ENCODE measurements around the gene ABI3BP.

Gene ABI3BP

GRCh38 chr3:100720426-100720825 is 272.8 kb downstream of the ABI3BP start:
- Histone ChIP-seq H3K4me1 (ENCODE audit: control insufficient read depth in 1 of 2, insufficient read depth in 2 of 2, low read length in 2 of 2) (peaks cover 5 to 17% of the 10 kb centered on the region in 2 donors), H3K4me3 (ENCODE audit: low read depth in 1 of 2, low read length in 2 of 2) (no peak overlapping the region), H3K36me3 (ENCODE audit: control insufficient read depth in 1 of 2, insufficient read depth in 2 of 2, low read length in 2 of 2) (peaks cover 5 to 10% of the 10 kb centered on the region in 2 donors), H3K27me3 (ENCODE audit: low read depth, low read length) (no peaks in the 10 kb centered on the region), H3K27ac (ENCODE audit: low read length) (no peak overlapping the region), H3K9me3 (ENCODE audit: control insufficient read depth in 1 of 2, low read length in 2 of 2) (no peaks in the 10 kb centered on the region)

DNA sequence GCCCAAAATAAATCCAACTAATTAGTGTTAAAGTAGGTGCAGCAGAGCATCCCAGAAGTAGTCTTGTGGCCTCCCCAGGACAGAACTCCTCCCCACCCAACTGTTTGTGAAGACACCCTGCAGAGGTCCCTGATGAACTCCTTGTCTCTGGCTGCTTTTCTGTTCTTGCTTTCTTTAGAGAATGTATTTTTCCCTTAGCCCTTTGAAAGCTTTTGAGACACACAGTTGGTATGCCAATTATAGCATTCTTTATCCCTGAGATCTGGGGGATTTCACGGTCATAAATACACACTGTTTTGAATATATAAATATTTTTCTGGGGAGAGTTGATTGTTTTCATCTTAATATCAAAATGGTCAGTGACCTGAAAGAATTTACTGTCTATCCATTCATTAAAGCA is 274.1 kb downstream of the ABI3BP start:
- H3K36me3 ChIP-seq (ENCODE audit: control insufficient read depth in 1 of 2, insufficient read depth in 2 of 2, low read length in 2 of 2) = peaks cover 12 to 19% of the 10 kb centered on the region in 2 donors
- peaks cover 5 to 20% of the 10 kb centered on the region in 2 donors for H3K4me1 ChIP-seq (ENCODE audit: control insufficient read depth in 1 of 2, insufficient read depth in 2 of 2, low read length in 2 of 2)
- no peak overlapping the region for H3K4me3 ChIP-seq (ENCODE audit: low read depth in 1 of 2, low read length in 2 of 2)
- no peaks in the 10 kb centered on the region for H3K9me3 ChIP-seq (ENCODE audit: control insufficient read depth in 1 of 2, low read length in 2 of 2)
- no peak overlapping the region for H3K27ac ChIP-seq (ENCODE audit: low read length)
- no peaks in the 10 kb centered on the region for H3K27me3 ChIP-seq (ENCODE audit: low read depth, low read length)

GRCh38 chr3:100717637-100718487 is 275.4 kb downstream of the ABI3BP start:
- H3K36me3 ChIP-seq (ENCODE audit: control insufficient read depth in 1 of 2, insufficient read depth in 2 of 2, low read length in 2 of 2) = peaks cover 12 to 19% of the 10 kb centered on the region in 2 donors
- H3K9me3 ChIP-seq (ENCODE audit: control insufficient read depth in 1 of 2, low read length in 2 of 2) = no peaks in the 10 kb centered on the region
- H3K27me3 ChIP-seq (ENCODE audit: low read depth, low read length) = no peaks in the 10 kb centered on the region
- H3K27ac ChIP-seq (ENCODE audit: low read length) = no peak overlapping the region
- no peak overlapping the region for H3K4me3 ChIP-seq (ENCODE audit: low read depth in 1 of 2, low read length in 2 of 2)
- peaks cover 5 to 24% of the 10 kb centered on the region in 2 donors for H3K4me1 ChIP-seq (ENCODE audit: control insufficient read depth in 1 of 2, insufficient read depth in 2 of 2, low read length in 2 of 2)

GRCh38 chr3:100717063-100717462 is 276.2 kb downstream of the ABI3BP start:
- Histone ChIP-seq H3K27me3 (ENCODE audit: low read depth, low read length) (no peaks in the 10 kb centered on the region), H3K9me3 (ENCODE audit: control insufficient read depth in 1 of 2, low read length in 2 of 2) (no peaks in the 10 kb centered on the region), H3K27ac (ENCODE audit: low read length) (no peak overlapping the region), H3K4me3 (ENCODE audit: low read depth in 1 of 2, low read length in 2 of 2) (no peak overlapping the region), H3K4me1 (ENCODE audit: control insufficient read depth in 1 of 2, insufficient read depth in 2 of 2, low read length in 2 of 2) (peaks cover 5 to 32% of the 10 kb centered on the region in 2 donors), H3K36me3 (ENCODE audit: control insufficient read depth in 1 of 2, insufficient read depth in 2 of 2, low read length in 2 of 2) (peaks cover 12 to 19% of the 10 kb centered on the region in 2 donors)

GRCh38 chr3:100715176-100715575 is 278.0 kb downstream of the ABI3BP start:
- Histone ChIP-seq H3K4me3 (ENCODE audit: low read depth in 1 of 2, low read length in 2 of 2) (no peak overlapping the region), H3K27ac (ENCODE audit: low read length) (no peak overlapping the region), H3K36me3 (ENCODE audit: control insufficient read depth in 1 of 2, insufficient read depth in 2 of 2, low read length in 2 of 2) (peaks cover 7 to 12% of the 10 kb centered on the region in 2 donors), H3K9me3 (ENCODE audit: control insufficient read depth in 1 of 2, low read length in 2 of 2) (no peaks in the 10 kb centered on the region), H3K27me3 (ENCODE audit: low read depth, low read length) (no peaks in the 10 kb centered on the region), H3K4me1 (ENCODE audit: control insufficient read depth in 1 of 2, insufficient read depth in 2 of 2, low read length in 2 of 2) (peaks cover 12 to 44% of the 10 kb centered on the region in 2 donors)

- peak overlapping the region; percentile 94 for H3K27ac ChIP-seq (ENCODE audit: low read length)
- no peaks in the 10 kb centered on the region for H3K27me3 ChIP-seq (ENCODE audit: low read depth, low read length)
- H3K4me1 ChIP-seq (ENCODE audit: control insufficient read depth in 1 of 2, insufficient read depth in 2 of 2, low read length in 2 of 2) = peaks cover 7 to 28% of the 10 kb centered on the region in 2 donors
- peak overlapping the region; percentile 77 to 86 for H3K4me3 ChIP-seq (ENCODE audit: low read depth in 1 of 2, low read length in 2 of 2)
- H3K9me3 ChIP-seq (ENCODE audit: control insufficient read depth in 1 of 2, low read length in 2 of 2) = no peaks in the 10 kb centered on the region
- peaks cover 7 to 10% of the 10 kb centered on the region in 2 donors for H3K36me3 ChIP-seq (ENCODE audit: control insufficient read depth in 1 of 2, insufficient read depth in 2 of 2, low read length in 2 of 2)
These were observed 282.8 kb downstream of the ABI3BP start for GRCh38 chr3:100710261-100710968.

- H3K9me3 ChIP-seq (ENCODE audit: control insufficient read depth in 1 of 2, low read length in 2 of 2) = no peaks in the 10 kb centered on the region
- peaks cover 7 to 28% of the 10 kb centered on the region in 2 donors for H3K4me1 ChIP-seq (ENCODE audit: control insufficient read depth in 1 of 2, insufficient read depth in 2 of 2, low read length in 2 of 2)
- peak overlapping the region; percentile 94 for H3K27ac ChIP-seq (ENCODE audit: low read length)
- peak overlapping the region; percentile 77 to 86 for H3K4me3 ChIP-seq (ENCODE audit: low read depth in 1 of 2, low read length in 2 of 2)
- H3K27me3 ChIP-seq (ENCODE audit: low read depth, low read length) = no peaks in the 10 kb centered on the region
- peaks cover 3 to 4% of the 10 kb centered on the region in 2 donors for H3K36me3 ChIP-seq (ENCODE audit: control insufficient read depth in 1 of 2, insufficient read depth in 2 of 2, low read length in 2 of 2)
These were observed 283.4 kb downstream of the ABI3BP start for GRCh38 chr3:100709842-100710260.

- Histone ChIP-seq H3K9me3 (ENCODE audit: control insufficient read depth in 1 of 2, low read length in 2 of 2) (no peaks in the 10 kb centered on the region), H3K36me3 (ENCODE audit: control insufficient read depth in 1 of 2, insufficient read depth in 2 of 2, low read length in 2 of 2) (no peaks in the 10 kb centered on the region), H3K4me3 (ENCODE audit: low read depth in 1 of 2, low read length in 2 of 2) (peak within 1 kb of the TSS; percentile 77 to 91), H3K4me1 (ENCODE audit: control insufficient read depth in 1 of 2, insufficient read depth in 2 of 2, low read length in 2 of 2) (peaks cover 7 to 25% of the 10 kb centered on the region in 2 donors), H3K27me3 (ENCODE audit: low read depth, low read length) (no peaks in the 10 kb centered on the region), H3K27ac (ENCODE audit: low read length) (peak within 1 kb of the TSS; percentile 97)
These were observed 284.0 kb downstream of the ABI3BP start, which contains the start of gene TFG for GRCh38 chr3:100708989-100709841. Gene TFG (plus strand): TSS chr3:100709494. CDS start chr3:100713686, 4,192 bp downstream.

DNA sequence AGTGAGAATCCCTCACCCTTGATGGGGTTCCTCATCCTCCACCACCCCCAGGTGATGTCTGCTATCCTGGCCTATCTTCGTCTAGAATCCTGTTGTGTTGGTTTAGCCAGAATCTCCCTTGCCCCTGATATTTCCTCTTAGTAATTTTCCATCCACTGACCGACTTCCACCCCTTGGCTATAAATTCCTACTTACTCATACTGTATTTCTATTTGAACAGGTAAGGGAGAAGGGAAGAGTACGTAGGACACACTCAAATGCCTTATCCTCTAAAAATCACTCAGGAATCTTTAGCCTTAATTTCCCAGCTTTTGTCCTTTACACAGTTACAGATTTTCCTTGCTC is 284.6 kb downstream of the ABI3BP start:
- Histone ChIP-seq H3K9me3 (ENCODE audit: control insufficient read depth in 1 of 2, low read length in 2 of 2) (no peaks in the 10 kb centered on the region), H3K4me3 (ENCODE audit: low read depth in 1 of 2, low read length in 2 of 2) (peak overlapping the region; percentile 77 to 91), H3K27ac (ENCODE audit: low read length) (peak overlapping the region; percentile 97), H3K36me3 (ENCODE audit: control insufficient read depth in 1 of 2, insufficient read depth in 2 of 2, low read length in 2 of 2) (no peaks in the 10 kb centered on the region), H3K4me1 (ENCODE audit: control insufficient read depth in 1 of 2, insufficient read depth in 2 of 2, low read length in 2 of 2) (peaks cover 7 to 23% of the 10 kb centered on the region in 2 donors), H3K27me3 (ENCODE audit: low read depth, low read length) (no peaks in the 10 kb centered on the region)

GRCh38 chr3:100706365-100706764 is 286.9 kb downstream of the ABI3BP start:
- H3K4me3 ChIP-seq (ENCODE audit: low read depth in 1 of 2, low read length in 2 of 2) = no peak overlapping the region
- H3K36me3 ChIP-seq (ENCODE audit: control insufficient read depth in 1 of 2, insufficient read depth in 2 of 2, low read length in 2 of 2) = no peaks in the 10 kb centered on the region

DNA sequence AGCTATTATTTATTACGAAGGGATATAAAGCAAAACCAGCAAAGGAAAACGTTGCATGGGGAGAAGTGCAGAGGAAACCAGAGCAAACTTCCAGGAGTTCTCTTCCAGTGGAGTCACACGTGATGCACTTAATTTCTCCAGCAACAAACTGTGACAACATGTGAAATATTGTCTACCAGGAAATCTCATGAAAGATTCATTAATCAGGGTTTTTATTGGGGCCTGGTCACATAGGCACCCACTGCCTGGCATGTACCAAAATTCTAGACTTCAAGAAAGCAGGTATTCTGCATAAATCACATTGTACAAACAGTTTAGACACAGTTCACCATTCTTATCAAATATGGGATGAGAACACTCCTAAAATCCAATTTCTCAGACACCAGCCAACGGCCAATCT is 289.4 kb downstream of the ABI3BP start:
- no peaks in the 10 kb centered on the region for H3K4me1 ChIP-seq (ENCODE audit: control insufficient read depth in 1 of 2, insufficient read depth in 2 of 2, low read length in 2 of 2)
- no peaks in the 10 kb centered on the region for H3K27me3 ChIP-seq (ENCODE audit: low read depth, low read length)
- H3K27ac ChIP-seq (ENCODE audit: low read length) = no peak overlapping the region
- H3K9me3 ChIP-seq (ENCODE audit: control insufficient read depth in 1 of 2, low read length in 2 of 2) = no peaks in the 10 kb centered on the region
- H3K4me3 ChIP-seq (ENCODE audit: low read depth in 1 of 2, low read length in 2 of 2) = no peak overlapping the region
- H3K36me3 ChIP-seq (ENCODE audit: control insufficient read depth in 1 of 2, insufficient read depth in 2 of 2, low read length in 2 of 2) = no peaks in the 10 kb centered on the region

More at GRCh38 chr3:100706365-100706764, 286.9 kb downstream of the ABI3BP start:
- Histone ChIP-seq H3K4me1 (ENCODE audit: control insufficient read depth in 1 of 2, insufficient read depth in 2 of 2, low read length in 2 of 2) (peaks cover 5 to 7% of the 10 kb centered on the region in 2 donors), H3K9me3 (ENCODE audit: control insufficient read depth in 1 of 2, low read length in 2 of 2) (no peaks in the 10 kb centered on the region), H3K27ac (ENCODE audit: low read length) (no peak overlapping the region), H3K27me3 (ENCODE audit: low read depth, low read length) (no peaks in the 10 kb centered on the region)
